ENCODE measurements around the gene SLC4A1AP. TPM values are rescaled to one million over a fixed set of nuclear protein-coding genes. Genes with fewer than 3 reads are reported as not detected.

Gene SLC4A1AP
- total RNA-seq = 28.3 and 29.7 TPM in 2 replicates

GRCh38 chr2:27663285-27664153 lies at the start of gene SLC4A1AP, which contains the start of gene SUPT7L:
Gene SLC4A1AP (plus strand): TSS chr2:27663889. CDS start chr2:27663915, 26 bp downstream.
Gene SUPT7L (minus strand): TSS chr2:27663614. CDS start chr2:27662192, 1,422 bp downstream.

DNA sequence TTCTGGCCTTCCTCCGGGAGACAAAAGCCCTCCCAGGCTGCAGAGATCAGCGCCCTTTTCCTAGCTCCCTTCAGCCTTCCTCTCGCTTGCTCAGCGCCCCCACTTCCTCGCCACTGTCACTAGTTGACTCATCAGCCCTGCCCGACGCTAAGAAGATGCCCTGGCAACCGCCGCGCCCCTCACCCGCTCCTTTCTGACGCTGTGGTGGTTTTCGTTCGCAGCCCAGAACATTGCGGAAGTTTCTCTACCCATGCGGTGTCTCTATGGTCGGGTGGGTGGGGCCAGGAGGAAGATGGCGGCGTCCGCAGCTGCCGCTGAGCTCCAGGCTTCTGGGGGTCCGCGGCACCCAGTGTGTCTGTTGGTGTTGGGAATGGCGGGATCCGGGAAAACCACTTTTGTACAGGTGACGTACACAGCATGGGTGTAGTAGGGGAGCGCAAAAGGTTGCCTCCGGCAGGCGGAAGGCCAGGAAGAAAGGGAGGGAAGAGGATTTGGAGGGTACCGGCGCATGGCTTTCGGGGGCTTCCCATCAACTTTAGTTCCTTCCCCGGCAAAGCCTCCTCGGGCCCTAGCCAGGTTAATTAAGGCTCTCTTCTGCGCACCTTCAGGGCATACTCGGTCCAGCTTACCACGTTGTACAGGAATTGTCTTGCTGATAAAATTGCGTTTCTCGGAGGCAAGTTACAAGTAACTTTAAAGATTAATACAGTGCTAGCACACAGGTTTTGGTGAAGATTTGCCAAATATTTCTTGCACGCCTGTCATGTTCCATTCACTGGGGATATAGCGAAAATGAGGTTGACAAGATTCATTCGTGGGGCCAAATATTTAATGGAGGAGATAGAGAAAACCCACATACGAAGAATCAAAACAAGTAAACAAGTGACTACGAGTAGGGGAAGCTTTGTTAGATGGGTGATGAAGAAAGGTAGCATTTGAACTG lies 34.7 kb upstream of the SLC4A1AP start, which contains the start of the genes CCDC121 and GPN1:
CCDC121 (minus strand) TSS at position 246 of the 943 bp plus-strand sequence. CDS start 1,213 bp downstream, outside the sequence.
GPN1 (plus strand) TSS at position 284 of the 943 bp plus-strand sequence; CDS start at position 293, 9 bp downstream.

Other genes with a start within 250 kb of the SLC4A1AP start
- gene NRBP1, start 235.3 kb upstream of the SLC4A1AP start, total RNA-seq = 105 and 115 TPM in 2 replicates
- not detected in 2 replicates for gene KRTCAP3, start 221.5 kb upstream of the SLC4A1AP start, total RNA-seq
- 17.4 and 17.9 TPM in 2 replicates for gene IFT172, start 174.1 kb upstream of the SLC4A1AP start, total RNA-seq
- gene FNDC4, start 168.7 kb upstream of the SLC4A1AP start, total RNA-seq = 15.9 and 20.3 TPM in 2 replicates
- 0.34 and 3.7 TPM in 2 replicates for gene GCKR, start 167.1 kb upstream of the SLC4A1AP start, total RNA-seq
- 23.4 and 29.4 TPM in 2 replicates for gene ZNF512, start 80.8 kb upstream of the SLC4A1AP start, total RNA-seq
- gene CCDC121, start 34.9 kb upstream of the SLC4A1AP start, total RNA-seq = 0.87 and 1.8 TPM in 2 replicates
- gene GPN1, start 34.8 kb upstream of the SLC4A1AP start, total RNA-seq = 37.6 and 42.6 TPM in 2 replicates
- gene SUPT7L, start 275 bp upstream of the SLC4A1AP start, total RNA-seq = 16.2 and 19.6 TPM in 2 replicates
- 153 and 175 TPM in 2 replicates for gene MRPL33, start 107.8 kb downstream of the SLC4A1AP start, total RNA-seq
- gene RBKS, start 226.5 kb downstream of the SLC4A1AP start, total RNA-seq = 1.0 and 2.0 TPM in 2 replicates
- 22.3 and 29.8 TPM in 2 replicates for gene BABAM2, start 226.8 kb downstream of the SLC4A1AP start, total RNA-seq

Data from mammary microvascular endothelial cell (primary cell).